Prostate gland (tissue), 2 donors: ENCODE data around the gene PTGDR. TPM values are rescaled to one million over a fixed set of nuclear protein-coding genes. Genes with fewer than 3 reads are reported as not detected.

ENCODE experiments used
- DNase-seq: peaks from one replicate; pipeline ENCODE4 v3.0.0-alpha.2; 2019; ENCODE audit warnings: low spot score
- H3K27ac ChIP-seq, 2 donors: fragments of 200-600 bp; sonication (generic); 2 replicates each; pipeline ENCODE4 v1.5.1; 2017 to 2019
- H3K27me3 ChIP-seq: fragments of 200-600 bp; sonication (generic); replicated peaks from 2 replicates; pipeline ENCODE4 v1.5.1; 2019; ENCODE audit not compliant: insufficient read depth
- H3K36me3 ChIP-seq, 2 donors: fragments of 200-600 bp; sonication (generic); 1 replicate in 1 of 2; 2 replicates in 1 of 2; pipeline versions ENCODE4 v1.5.1 to v1.8.1; 2017 to 2019
- H3K4me1 ChIP-seq: fragments of 200-600 bp; sonication (generic); replicated peaks from 2 replicates; pipeline ENCODE4 v1.5.1; 2019
- H3K4me3 ChIP-seq, 2 donors: fragments of 200-600 bp; sonication (generic); 2 replicates each; pipeline ENCODE4 v1.5.1; 2017 to 2019
- H3K9me3 ChIP-seq: fragments of 200-600 bp; sonication (generic); 2 replicates; pipeline ENCODE4 v1.5.1; 2017
- CTCF ChIP-seq, 4 experiments: fragments of 200-600 bp in 2 of 4; fragments of 450-650 bp in 2 of 4; sonication (generic) in 2 of 4; IDR thresholded peaks; 1 replicate in 3 of 4; 2 replicates in 1 of 4; pipeline ENCODE4 v1.5.1; 2016 to 2019; ENCODE audit warnings: antibody characterized with exemption in 4 of 4, mild to moderate bottlenecking in 2 of 4, moderate library complexity in 2 of 4
- POLR2A ChIP-seq: fragments of 450-650 bp; IDR thresholded peaks from one replicate; pipeline ENCODE4 v1.6.1; 2016; ENCODE audit warnings: antibody characterized with exemption, mild to moderate bottlenecking
- POLR2AphosphoS5 ChIP-seq: sonication (generic); formaldehyde crosslinking; IDR thresholded peaks from one replicate; pipeline ENCODE4 v1.6.1; 2017; ENCODE audit warnings: antibody characterized with exemption
- WGBS: methylation state at CpG from one replicate; pipeline ENCODE4 v1.1.5; 2018; 5-methylcytosine and 5-hydroxymethylcytosine counted together
- intact Hi-C: fragments of 100-400 bp; cut with DNase I; formaldehyde crosslinking; loops from one replicate; pipeline ENCODE4 v1.14.2; 2022
- total RNA-seq, 2 donors: library from RNA; depleted of rRNA; stranded (reverse); fragments of >200 nt; gene quantifications; one replicate each; pipeline ENCODE4 v1.1.0, GENCODE V29; 2016

The PTGDR gene
- total RNA-seq, 2 donors from 2014 or later, result 0.55 to 0.74 TPM

- no peak for TF ChIP-seq POLR2AphosphoS5
- TF ChIP-seq POLR2A, result no peak
- no peak for TF ChIP-seq CTCF (IDR thresholded peaks at IDR 0.05)
- no peaks in the 10 kb centered on the region for H3K9me3 ChIP-seq
- no peaks in the 10 kb centered on the region for H3K27me3 ChIP-seq
- H3K4me1 ChIP-seq, result no peaks in the 10 kb centered on the region
- no peak overlapping the region for H3K27ac ChIP-seq
- intact Hi-C loops, result no loop called here
- WGBS, result 35% methylated on average over 3 of the region's 3 CpGs
- no peak overlapping the region for H3K4me3 ChIP-seq
- no peak for DNase-seq
- no peaks in the 10 kb centered on the region for H3K36me3 ChIP-seq
Measured at GRCh38 chr14:52275372-52275771, 7.9 kb downstream of the PTGDR start.

GRCh38 chr14:52277552-52277951 lies 10.1 kb downstream of the PTGDR start:
- Histone ChIP-seq H3K27me3 (no peaks in the 10 kb centered on the region), H3K36me3 (no peaks in the 10 kb centered on the region), H3K9me3 (no peaks in the 10 kb centered on the region), H3K4me1 (no peaks in the 10 kb centered on the region), H3K4me3 (no peak overlapping the region), H3K27ac (no peak overlapping the region)
- intact Hi-C loops, result no loop called here
- WGBS, result 75% methylated on average over 4 of the region's 4 CpGs
- no peak for DNase-seq
- TF ChIP-seq CTCF (IDR thresholded peaks at IDR 0.05) (no peak), POLR2AphosphoS5 (no peak), POLR2A (no peak)

GRCh38 chr14:52279408-52279807 lies 11.9 kb downstream of the PTGDR start:
- no peak for DNase-seq
- TF ChIP-seq CTCF (IDR thresholded peaks at IDR 0.05), result no peak
- peak; percentile 15 for TF ChIP-seq POLR2AphosphoS5
- no peak for TF ChIP-seq POLR2A
- no peak overlapping the region for H3K4me3 ChIP-seq
- H3K9me3 ChIP-seq, result no peaks in the 10 kb centered on the region
- no peaks in the 10 kb centered on the region for H3K36me3 ChIP-seq
- intact Hi-C loops, result no loop called here
- no peaks in the 10 kb centered on the region for H3K27me3 ChIP-seq
- H3K27ac ChIP-seq, result no peak overlapping the region
- H3K4me1 ChIP-seq, result no peaks in the 10 kb centered on the region
- 12% methylated on average over 3 of the region's 3 CpGs for WGBS

- Histone ChIP-seq H3K9me3 (no peaks in the 10 kb centered on the region), H3K27me3 (no peaks in the 10 kb centered on the region), H3K4me3 (no peak overlapping the region), H3K4me1 (no peaks in the 10 kb centered on the region), H3K36me3 (no peaks in the 10 kb centered on the region), H3K27ac (no peak overlapping the region)
- DNase-seq, result no peak
- intact Hi-C loops, result no loop called here
- 68% methylated on average over 2 of the region's 2 CpGs for WGBS
- TF ChIP-seq POLR2AphosphoS5 (no peak), CTCF (IDR thresholded peaks at IDR 0.05) (no peak), POLR2A (no peak)
Measured at GRCh38 chr14:52283099-52283498, 15.6 kb downstream of the PTGDR start.

GRCh38 chr14:52286661-52287649 lies 19.5 kb downstream of the PTGDR start:
- Histone ChIP-seq H3K27ac (no peak overlapping the region), H3K4me3 (no peak overlapping the region), H3K4me1 (no peaks in the 10 kb centered on the region), H3K36me3 (no peaks in the 10 kb centered on the region), H3K9me3 (no peaks in the 10 kb centered on the region), H3K27me3 (no peaks in the 10 kb centered on the region)
- 48% methylated on average over 4 of the region's 4 CpGs for WGBS
- intact Hi-C loops, result no loop called here
- no peak for DNase-seq
- no peak for TF ChIP-seq CTCF (IDR thresholded peaks at IDR 0.05)
- no peak for TF ChIP-seq POLR2AphosphoS5
